PC-9 (cell line): ENCODE data around the gene PTPRD. TPM values are rescaled to one million over a fixed set of nuclear protein-coding genes. Genes with fewer than 3 reads are reported as not detected.

Experiments used
- BruUV-seq: library from RNA; stranded (reverse); fragments of 400-500 nt; replicated peaks from 2 replicates; lab custom pipeline; 2021; lab: Mats Ljungman, UMichigan
- CTCF ChIA-PET: fragments of 300-600 bp; sonication (Branson Sonifier 250); formaldehyde crosslinking; loops from one replicate; lab custom pipeline; 2022; ENCODE audit warnings: antibody characterized with exemption; lab: Charles Lee
- POLR2A ChIA-PET: fragments of 300-600 bp; sonication (Branson Sonifier 250); formaldehyde crosslinking; loops from one replicate; lab custom pipeline; 2022; ENCODE audit warnings: antibody characterized with exemption; ENCODE audit not compliant: unreplicated experiment; lab: Charles Lee
- DNase-seq, 2 experiments: peaks; one replicate each; pipeline versions ENCODE4 v3.0.0 to v3.0.0-alpha.2; 2015 to 2022; ENCODE audit warnings: mixed read lengths in 1 of 2
- H2AFZ ChIP-seq: fragments of 200-600 bp; sonication (generic); 2 replicates; pipeline ENCODE4 v1.8.1; 2017; ENCODE audit warnings: antibody characterized with exemption
- H3F3A ChIP-seq: fragments of 200-600 bp; sonication (generic); 2 replicates; pipeline ENCODE4 v1.8.1; 2017; ENCODE audit warnings: antibody characterized with exemption, mild to moderate bottlenecking, low read depth; ENCODE audit not compliant: insufficient read depth
- H3K27ac ChIP-seq: fragments of 200-600 bp; sonication (generic); 2 replicates; pipeline ENCODE4 v1.6.1; 2016; ENCODE audit warnings: mixed run types
- H3K27me3 ChIP-seq: fragments of 200-600 bp; sonication (generic); 2 replicates; pipeline ENCODE4 v1.6.1; 2016; ENCODE audit warnings: low read depth, mixed run types; ENCODE audit not compliant: insufficient read depth
- H3K36me3 ChIP-seq: fragments of 200-600 bp; sonication (generic); 2 replicates; pipeline ENCODE4 v1.6.1; 2016; ENCODE audit warnings: low read depth, mixed run types
- H3K4me1 ChIP-seq: fragments of 200-600 bp; sonication (generic); replicated peaks from 2 replicates; pipeline ENCODE4 v1.6.1; 2016; ENCODE audit warnings: mixed run types; ENCODE audit not compliant: insufficient read depth
- H3K4me2 ChIP-seq: fragments of 200-600 bp; sonication (generic); 2 replicates; pipeline ENCODE4 v1.6.1; 2017; ENCODE audit warnings: mixed run types
- H3K4me3 ChIP-seq: fragments of 200-600 bp; sonication (generic); 2 replicates; pipeline ENCODE4 v1.6.1; 2016; ENCODE audit warnings: mixed run types
- H3K79me2 ChIP-seq: fragments of 200-600 bp; sonication (generic); 2 replicates; pipeline ENCODE4 v1.6.1; 2017; ENCODE audit warnings: low read depth, mixed run types
- H3K9me2 ChIP-seq: fragments of 200-600 bp; sonication (generic); 2 replicates; pipeline ENCODE4 v1.8.1; 2017; ENCODE audit warnings: mild to moderate bottlenecking; ENCODE audit not compliant: insufficient read depth
- H3K9me3 ChIP-seq: fragments of 200-600 bp; sonication (generic); 2 replicates; pipeline ENCODE4 v1.8.1; 2016; ENCODE audit warnings: low read depth; ENCODE audit not compliant: insufficient read depth
- H4K20me1 ChIP-seq: fragments of 200-600 bp; sonication (generic); 2 replicates; pipeline ENCODE4 v1.8.1; 2017; ENCODE audit not compliant: insufficient read depth
- EZH2 ChIP-seq: fragments of 200-600 bp; sonication (generic); IDR thresholded peaks from 2 replicates; pipeline ENCODE4 v1.8.0; 2017; ENCODE audit warnings: antibody characterized with exemption, low read depth
- intact Hi-C: fragments of 100-400 bp; cut with micrococcal nuclease; formaldehyde crosslinking; loops from one replicate; pipeline ENCODE4 v1.10.0; 2022; ENCODE audit not compliant: unreplicated experiment
- total RNA-seq: library from RNA; stranded (reverse); gene quantifications from 2 replicates; pipeline ENCODE4 v1.2.3, GENCODE V29; 2021
- TF ChIP-seq, protein P1 (sequence below): fragments of 200-600 bp; sonication (generic); conservative IDR thresholded peaks from 2 replicates; pipeline ENCODE4 v1.6.1; 2017; ENCODE audit warnings: mixed run types, antibody characterized with exemption, mild to moderate bottlenecking, moderate library complexity

PTPRD gene
- total RNA-seq, 1 experiment from 2014 or later: not detected

DNA sequence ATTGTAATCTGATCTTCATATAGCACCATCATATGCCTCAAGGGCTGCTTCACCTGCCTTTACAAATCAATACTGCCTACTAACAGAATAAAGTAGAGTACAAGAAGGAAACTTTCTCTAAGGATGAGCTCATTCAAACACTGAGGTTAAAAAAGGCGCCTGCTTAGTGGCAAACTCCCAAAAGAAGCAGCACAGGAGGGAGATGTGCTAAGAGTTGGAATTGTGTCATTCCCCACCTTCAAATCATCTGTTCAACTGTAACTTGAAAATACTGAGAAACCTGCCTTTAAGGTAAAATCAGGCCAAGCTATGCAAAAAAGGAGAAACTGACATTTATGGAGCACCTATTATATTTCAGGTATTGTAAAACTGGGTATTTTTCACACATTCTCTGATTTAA lies 560.6 kb downstream of the PTPRD start:
- Histone ChIP-seq H3K27ac (no peak overlapping the region), H4K20me1 (no peaks in the 10 kb centered on the region), H3K4me3 (no peak overlapping the region), H3K9me3 (no peaks in the 10 kb centered on the region), H3K79me2 (no peaks in the 10 kb centered on the region), H3K4me1 (no peaks in the 10 kb centered on the region), H3K27me3 (no peaks in the 10 kb centered on the region), H3K4me2 (no peak overlapping the region), H3F3A (no peaks in the 10 kb centered on the region), H2AFZ (no peak overlapping the region), H3K36me3 (no peaks in the 10 kb centered on the region), H3K9me2 (no peaks in the 10 kb centered on the region)
- no peak for DNase-seq
- intact Hi-C loops: no loop called here
- CTCF ChIA-PET: no interaction called here
- no TSS peak for BruUV-seq
- TF ChIP-seq, protein P1, sequence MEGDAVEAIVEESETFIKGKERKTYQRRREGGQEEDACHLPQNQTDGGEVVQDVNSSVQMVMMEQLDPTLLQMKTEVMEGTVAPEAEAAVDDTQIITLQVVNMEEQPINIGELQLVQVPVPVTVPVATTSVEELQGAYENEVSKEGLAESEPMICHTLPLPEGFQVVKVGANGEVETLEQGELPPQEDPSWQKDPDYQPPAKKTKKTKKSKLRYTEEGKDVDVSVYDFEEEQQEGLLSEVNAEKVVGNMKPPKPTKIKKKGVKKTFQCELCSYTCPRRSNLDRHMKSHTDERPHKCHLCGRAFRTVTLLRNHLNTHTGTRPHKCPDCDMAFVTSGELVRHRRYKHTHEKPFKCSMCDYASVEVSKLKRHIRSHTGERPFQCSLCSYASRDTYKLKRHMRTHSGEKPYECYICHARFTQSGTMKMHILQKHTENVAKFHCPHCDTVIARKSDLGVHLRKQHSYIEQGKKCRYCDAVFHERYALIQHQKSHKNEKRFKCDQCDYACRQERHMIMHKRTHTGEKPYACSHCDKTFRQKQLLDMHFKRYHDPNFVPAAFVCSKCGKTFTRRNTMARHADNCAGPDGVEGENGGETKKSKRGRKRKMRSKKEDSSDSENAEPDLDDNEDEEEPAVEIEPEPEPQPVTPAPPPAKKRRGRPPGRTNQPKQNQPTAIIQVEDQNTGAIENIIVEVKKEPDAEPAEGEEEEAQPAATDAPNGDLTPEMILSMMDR: no peak
- TF ChIP-seq EZH2: no peak
- POLR2A ChIA-PET: no interaction called here

DNA sequence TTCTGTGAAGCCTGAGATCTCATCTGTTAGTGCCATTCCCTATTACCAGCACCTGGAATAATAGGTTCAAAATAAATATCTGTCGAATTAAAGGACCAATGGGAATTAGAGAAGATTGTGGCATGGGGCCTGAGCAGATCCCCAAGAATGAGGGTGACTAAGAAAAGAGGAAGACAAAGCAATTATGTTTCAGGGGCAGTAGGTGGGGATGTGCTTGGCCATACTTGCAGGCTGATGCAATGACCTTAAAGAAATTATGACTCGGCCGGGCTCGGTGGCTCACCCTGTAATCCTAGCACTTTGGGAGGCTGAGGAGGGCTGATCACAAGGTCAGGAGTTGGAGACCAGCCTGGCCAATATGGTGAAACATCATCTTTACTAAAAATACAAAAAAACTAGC lies 562.8 kb downstream of the PTPRD start:
- no peak overlapping the region for H3K4me2 ChIP-seq
- no peak overlapping the region for H3K27ac ChIP-seq
- no peaks in the 10 kb centered on the region for H4K20me1 ChIP-seq
- CTCF ChIA-PET: no interaction called here
- H3K36me3 ChIP-seq: no peaks in the 10 kb centered on the region
- H3K4me3 ChIP-seq: no peak overlapping the region
- H3K9me2 ChIP-seq: no peaks in the 10 kb centered on the region
- POLR2A ChIA-PET: no interaction called here
- no peaks in the 10 kb centered on the region for H3F3A ChIP-seq
- TF ChIP-seq EZH2: no peak
- TF ChIP-seq, protein P1: no peak
- intact Hi-C loops: no loop called here
- H3K9me3 ChIP-seq: no peaks in the 10 kb centered on the region
- no peak overlapping the region for H2AFZ ChIP-seq
- BruUV-seq: no TSS peak
- H3K27me3 ChIP-seq: no peaks in the 10 kb centered on the region
- H3K4me1 ChIP-seq: no peaks in the 10 kb centered on the region
- no peaks in the 10 kb centered on the region for H3K79me2 ChIP-seq
- no peak for DNase-seq

- POLR2A ChIA-PET: no interaction called here
- no peak overlapping the region for H3K4me2 ChIP-seq
- no peaks in the 10 kb centered on the region for H3K9me3 ChIP-seq
- no peaks in the 10 kb centered on the region for H4K20me1 ChIP-seq
- intact Hi-C loops: no loop called here
- DNase-seq: no peak
- no peaks in the 10 kb centered on the region for H3K79me2 ChIP-seq
- H2AFZ ChIP-seq: no peak overlapping the region
- H3K4me1 ChIP-seq: no peaks in the 10 kb centered on the region
- H3K27me3 ChIP-seq: no peaks in the 10 kb centered on the region
- BruUV-seq: no TSS peak
- H3K9me2 ChIP-seq: no peaks in the 10 kb centered on the region
- no peak for TF ChIP-seq EZH2
- TF ChIP-seq, protein P1: no peak
- no peak overlapping the region for H3K4me3 ChIP-seq
- CTCF ChIA-PET: no interaction called here
- H3K27ac ChIP-seq: no peak overlapping the region
- H3F3A ChIP-seq: no peaks in the 10 kb centered on the region
- H3K36me3 ChIP-seq: no peaks in the 10 kb centered on the region
Measured at GRCh38 chr9:10048994-10049393, 563.8 kb downstream of the PTPRD start.
